T-helper 1 cell treated with Interleukin-12 subunit alpha and Interleukin-12 subunit beta and Interleukin-4 antibody, amounts not matched to agents 30 ng/mL and 1 ng/mL, for 36 hours (primary cell): ENCODE results near the gene RTN4IP1. TPM values are rescaled to one million over a fixed set of nuclear protein-coding genes. Genes with fewer than 3 reads are reported as not detected.
"Not testable (repeated sequence)": the region's sequence is repeated elsewhere in the genome, so short reads cannot be mapped to it uniquely, and the experiment has no call there.

Experiments
- intact Hi-C: fragments of 100-400 bp; cut with micrococcal nuclease; formaldehyde crosslinking; loops from one replicate; pipeline ENCODE4 v1.15.1; 2024
- total RNA-seq: library from RNA; stranded (reverse); gene quantifications from 2 replicates; pipeline ENCODE4 v1.2.3, GENCODE V29; 2022

The RTN4IP1 gene
- total RNA-seq, 1 donor from 2014 or later, result 6.1 TPM

DNA sequence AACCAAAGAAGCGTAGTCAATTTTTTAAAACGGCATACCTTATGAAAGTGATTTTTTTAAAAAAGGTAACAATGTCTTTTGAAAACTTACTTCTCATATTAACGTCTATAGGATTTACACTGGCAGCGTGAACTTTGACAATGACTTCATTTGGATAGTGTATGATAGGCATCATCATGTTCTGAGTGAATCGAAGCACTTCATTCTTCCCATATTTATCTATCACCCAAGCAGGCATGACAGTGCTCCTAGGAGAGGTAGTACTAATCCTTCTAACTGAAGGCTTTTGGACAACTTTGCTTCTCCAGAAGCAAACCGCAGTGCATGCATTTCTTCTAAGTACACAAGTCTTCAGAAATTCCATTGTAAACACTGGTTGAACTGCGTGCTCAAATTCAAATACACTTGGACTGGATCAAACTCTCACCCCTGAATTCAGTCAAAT lies 618 bp downstream of the RTN4IP1 start:
- intact Hi-C loops, result loop anchor here (1.0 to 5.0 kb wide), 14 partner anchors 20 to 1769 kb away; partner anchors contain the start of genes ATG5, BEND3, HACE1 and MTRES1

DNA sequence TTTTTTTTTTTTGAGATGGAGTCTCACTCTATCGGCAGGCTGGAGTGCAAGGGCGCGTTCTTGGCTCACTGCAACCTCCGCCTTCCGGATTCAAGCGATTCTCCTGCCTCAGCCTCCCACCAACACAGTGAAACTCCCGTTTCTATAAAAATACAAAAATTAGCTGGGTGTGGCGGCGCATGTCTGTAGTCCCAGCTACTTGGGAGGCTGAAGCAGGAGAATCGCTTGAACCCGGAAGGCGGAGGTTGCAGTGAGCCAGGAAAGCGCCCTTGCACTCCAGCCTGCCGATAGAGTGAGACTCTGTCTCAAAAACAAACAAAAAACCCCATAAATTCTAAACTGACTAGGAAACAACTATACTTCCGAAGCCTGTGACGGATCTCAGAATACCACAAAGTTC lies 1.5 kb downstream of the RTN4IP1 start:
- intact Hi-C loops, result loop anchor here (2.0 to 5.0 kb wide), 6 partner anchors 19 to 1225 kb away; partner anchors contain the start of genes BEND3 and PREP

DNA sequence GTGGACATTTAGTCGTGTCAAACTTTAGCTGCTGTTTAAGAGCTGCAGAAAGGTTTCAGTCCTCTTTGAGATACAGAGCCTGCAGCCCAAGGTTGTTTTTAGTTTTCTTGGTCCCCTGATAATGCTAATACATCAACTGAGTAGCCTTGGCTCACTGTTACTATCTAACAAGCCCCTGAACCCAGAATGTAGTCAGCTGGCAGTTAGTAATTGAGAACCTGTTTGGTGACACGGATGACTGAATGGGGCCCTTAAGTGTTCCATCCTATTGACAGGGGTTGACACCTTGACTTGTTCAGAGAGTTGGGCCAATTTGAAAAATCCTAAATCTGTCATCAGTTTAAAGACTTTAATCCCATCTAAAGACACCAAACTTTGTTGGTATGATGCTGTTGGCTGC lies 2.8 kb downstream of the RTN4IP1 start:
- intact Hi-C loops, result loop anchor here (5.0 kb wide), 1 partner anchor 491 kb away; the partner anchor contains the start of gene BEND3

DNA sequence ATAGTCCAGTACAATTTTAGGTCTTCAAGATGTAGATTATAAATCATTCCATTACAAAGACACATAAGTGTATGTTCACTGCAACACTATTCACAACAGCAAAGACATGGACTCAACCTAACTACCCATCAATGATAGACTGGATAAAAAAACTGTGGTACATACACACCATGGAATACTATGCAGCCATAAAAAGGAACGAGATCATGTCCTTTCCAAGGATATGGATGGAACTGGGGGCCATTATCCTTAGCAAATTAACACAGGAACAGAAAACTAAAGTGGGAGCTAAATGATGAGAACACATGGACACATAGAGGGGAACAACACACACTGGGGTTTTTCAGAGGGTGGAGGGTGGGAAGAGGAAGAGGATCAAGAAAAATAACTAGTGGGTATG lies 6.3 kb downstream of the RTN4IP1 start:
- intact Hi-C loops, result no loop called here

DNA sequence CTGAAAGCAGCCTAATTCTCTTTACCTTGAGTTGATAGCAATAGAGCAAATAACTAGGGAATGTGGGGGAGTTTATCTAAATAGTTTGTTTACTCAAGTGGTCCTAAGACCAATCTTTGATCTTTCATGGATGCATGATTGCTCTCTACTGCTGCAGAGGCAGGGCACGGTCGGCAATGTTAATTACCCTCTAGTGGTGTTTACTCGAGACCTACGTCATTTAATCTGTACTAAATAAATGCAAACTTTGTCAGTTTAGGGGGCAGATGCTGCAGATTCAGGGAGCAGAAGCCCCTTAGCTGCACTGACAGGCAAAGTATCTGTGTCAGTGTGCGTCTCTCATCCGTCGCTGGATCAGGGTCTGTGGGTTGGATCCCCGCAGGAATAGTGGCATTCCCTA lies 6.9 kb downstream of the RTN4IP1 start:
- intact Hi-C loops, result no loop called here

DNA sequence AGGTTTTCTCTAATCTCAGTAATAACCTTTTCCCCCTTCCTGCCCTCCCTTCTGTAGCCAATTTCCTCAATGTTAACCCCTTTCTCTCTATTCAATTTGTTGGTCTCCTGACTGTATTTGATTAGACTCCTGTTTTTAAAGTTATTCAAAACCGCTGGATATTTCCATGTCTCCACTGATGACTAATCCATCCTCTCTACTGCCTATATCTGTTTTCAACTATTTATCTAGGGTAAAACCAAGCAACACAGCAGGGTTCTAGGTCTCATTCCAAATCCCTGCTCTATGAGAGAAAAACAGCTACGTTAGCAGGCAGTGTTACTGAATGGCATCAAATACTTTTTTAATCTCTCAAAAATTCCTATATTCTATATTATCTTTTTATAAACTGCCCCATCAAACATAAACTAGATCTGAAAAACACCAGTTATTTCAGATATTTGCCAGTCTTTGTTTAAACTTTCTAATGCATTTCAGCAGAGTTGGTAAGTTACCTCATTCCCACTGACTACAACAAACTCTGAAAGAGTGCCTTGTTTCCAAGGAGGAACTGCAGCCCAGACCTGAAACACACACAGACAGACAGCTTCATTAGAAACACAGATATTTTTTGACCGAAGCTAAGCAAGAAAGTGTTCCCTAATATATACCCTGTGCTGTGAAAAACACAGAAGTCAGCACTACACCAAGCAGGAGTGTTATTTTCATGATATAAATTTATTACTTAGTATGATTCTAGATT lies 8.2 kb downstream of the RTN4IP1 start:
- intact Hi-C loops, result no loop called here

DNA sequence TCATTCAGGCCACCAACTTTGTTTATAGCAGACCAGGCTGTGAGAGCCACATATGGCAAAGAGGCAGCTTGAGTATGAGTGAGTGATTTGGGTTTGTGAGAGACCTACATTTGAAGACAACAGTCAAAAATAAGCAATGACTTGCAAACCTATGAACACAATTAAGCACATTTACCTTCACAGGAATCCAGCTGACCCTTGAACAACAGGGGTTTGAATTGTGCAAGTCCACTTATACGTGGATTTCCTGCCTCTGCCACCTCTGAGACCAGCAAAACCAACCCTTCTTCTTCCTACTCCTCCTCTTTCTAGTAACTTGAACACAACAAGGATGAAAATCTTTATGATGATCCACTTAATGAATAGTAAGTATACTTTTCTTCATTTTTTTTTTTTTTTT lies 10.1 kb downstream of the RTN4IP1 start:
- intact Hi-C loops, result no loop called here

DNA sequence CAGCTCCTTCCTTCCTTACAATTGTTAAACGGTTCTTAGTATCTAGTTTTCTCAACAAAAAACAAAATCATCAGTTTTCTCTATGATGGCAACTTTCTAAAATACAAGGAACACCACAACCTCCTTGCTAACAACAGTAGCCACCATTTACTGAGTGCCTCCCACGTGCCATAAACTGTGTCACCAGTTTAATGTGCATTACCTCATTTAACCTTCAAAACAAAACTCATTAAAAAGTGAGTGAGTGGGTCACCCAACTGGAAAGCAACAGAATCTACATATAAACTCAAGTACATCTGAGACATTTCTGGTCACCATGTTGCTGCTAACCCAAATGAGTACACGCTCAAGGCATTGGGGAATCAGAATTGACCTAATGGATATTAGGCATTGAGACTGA lies 11.0 kb downstream of the RTN4IP1 start:
- intact Hi-C loops, result no loop called here

DNA sequence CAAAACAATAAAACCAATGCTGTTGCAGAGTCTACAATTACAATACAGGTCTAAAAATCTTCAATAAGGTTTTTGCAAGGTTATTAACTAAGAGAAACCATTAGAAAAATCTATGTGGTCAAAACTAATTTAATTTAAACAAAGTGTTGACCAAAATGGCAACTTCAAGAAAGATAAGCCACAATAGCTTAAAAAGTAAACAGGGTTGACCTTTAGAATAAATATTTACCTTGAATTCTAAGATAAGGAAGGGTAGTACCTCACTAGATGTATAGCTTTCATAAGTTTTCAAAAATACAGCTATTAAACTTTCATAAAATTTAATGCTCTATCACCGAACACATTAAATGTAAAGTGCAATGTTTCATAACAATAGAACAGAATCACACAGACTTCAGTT lies 11.4 kb downstream of the RTN4IP1 start:
- intact Hi-C loops, result no loop called here

DNA sequence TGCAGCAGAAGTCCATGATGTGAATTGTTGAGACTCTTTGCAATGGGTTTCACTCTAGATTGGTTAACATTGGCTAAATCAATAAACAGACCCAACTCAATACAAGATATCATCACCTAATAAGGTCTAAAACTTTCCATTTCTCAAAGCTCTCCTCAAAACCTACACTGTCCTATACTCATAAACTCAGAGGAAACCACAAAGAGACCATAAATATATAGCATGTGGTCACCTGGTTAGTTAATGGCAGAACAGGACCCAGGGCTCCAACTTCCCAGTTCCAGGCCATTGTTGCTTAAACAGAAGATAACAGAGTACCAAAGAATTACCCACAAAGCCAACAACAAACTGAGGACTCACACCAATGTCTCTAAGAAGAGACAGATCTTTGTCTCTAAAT lies 12.0 kb downstream of the RTN4IP1 start:
- intact Hi-C loops, result no loop called here

DNA sequence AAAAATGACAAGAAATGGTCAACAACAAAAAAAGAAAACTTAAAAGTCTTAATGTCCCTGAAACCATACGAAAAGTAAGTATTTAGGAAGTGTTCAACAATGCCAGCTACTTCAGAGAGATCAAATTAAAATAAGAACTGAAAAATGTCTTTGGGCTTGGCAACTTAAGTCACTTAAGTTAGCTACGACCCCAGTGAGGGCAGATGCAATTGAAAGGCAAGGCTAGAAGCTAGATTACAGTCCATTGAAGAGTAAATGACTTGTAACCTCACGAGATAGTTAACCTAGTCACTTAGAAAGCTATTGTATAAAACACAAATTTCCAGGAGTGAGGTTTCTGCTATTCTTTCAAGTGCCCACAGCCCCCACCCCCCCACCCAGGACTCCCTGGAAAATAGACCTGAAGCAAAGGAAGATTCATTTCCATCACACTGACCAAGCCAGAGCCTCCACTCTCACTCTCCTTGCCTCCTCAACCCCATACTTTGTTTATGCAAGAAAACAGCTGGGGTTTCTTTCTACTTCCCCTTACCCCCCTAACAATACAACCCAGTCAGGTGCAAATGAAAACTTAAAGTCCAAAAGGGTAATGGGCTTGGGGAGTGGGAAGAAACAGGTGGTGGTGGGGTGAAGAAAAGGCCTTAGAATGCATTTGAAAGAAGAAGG lies 14.6 kb downstream of the RTN4IP1 start:
- intact Hi-C loops, result no loop called here

DNA sequence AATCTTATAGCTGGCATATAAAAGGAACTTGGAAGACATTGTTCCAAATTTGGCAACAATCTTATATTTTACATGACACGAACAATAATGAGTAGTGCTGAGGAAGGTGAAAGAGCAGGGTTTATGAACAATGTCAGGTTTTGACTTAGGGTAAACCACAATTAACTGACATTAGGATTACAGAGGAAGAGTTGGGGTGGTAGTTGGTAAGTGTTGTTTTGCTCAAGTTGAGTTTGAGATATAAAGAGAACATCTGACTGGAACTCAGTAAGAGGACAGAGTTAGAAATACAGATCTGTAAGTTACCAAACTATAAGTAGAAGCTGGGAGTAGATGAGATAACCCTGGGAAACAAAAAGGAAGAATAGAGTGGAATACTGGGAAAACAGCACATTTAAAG lies 15.1 kb downstream of the RTN4IP1 start:
- intact Hi-C loops, result no loop called here

DNA sequence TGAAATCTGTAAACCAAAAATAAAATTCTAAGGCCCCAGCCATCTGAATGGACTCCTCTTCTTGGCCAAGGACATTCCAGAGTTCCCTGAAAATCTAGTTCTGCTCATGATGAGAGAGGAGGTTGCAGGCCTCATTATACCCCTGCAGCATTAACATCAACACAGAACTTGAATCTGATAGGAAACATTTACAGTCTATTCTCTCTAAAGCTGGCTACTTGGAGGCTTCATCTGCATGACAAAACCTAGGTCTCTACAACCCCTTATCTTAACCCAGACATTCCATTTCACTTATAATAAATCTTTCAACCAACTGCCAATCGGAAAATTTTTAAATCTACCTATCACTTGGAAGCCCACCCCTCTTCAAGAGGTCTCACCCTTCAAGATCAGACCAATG lies 15.7 kb downstream of the RTN4IP1 start:
- intact Hi-C loops, result no loop called here

DNA sequence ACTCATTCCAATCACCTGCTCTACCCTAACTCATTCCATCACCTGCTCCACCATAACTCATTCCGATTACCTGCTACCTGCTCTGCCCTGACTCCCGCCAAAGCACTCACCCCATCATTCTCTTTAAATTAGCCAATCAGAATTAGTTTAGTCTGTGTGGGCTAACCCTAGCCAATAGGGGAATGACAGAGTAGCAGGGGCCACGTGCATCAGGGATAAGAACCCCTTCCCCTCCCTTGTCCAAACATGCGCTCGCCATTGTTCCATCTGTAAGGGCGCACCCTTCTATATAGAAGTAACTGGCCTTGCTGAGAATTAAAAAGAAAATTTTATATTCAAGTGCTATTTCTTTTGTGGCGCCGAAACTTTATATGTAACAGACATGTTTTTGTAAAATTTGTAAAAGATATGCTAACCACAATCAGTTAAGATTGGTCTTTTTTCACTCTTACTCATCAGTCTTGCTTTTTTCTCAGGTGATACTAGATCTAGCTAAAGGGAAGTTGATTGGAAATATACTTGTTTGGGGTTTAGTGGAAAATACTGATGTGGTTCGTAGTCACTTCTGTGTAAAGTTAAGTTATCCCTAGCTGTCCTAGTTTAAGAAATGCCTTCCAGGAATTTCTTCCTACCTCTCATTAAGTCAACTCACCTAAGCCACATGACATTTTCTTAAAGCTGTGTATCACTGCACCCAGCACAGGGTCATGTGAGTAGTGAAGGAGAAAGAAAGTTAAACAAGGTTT lies 16.5 kb downstream of the RTN4IP1 start:
- intact Hi-C loops, result no loop called here

DNA sequence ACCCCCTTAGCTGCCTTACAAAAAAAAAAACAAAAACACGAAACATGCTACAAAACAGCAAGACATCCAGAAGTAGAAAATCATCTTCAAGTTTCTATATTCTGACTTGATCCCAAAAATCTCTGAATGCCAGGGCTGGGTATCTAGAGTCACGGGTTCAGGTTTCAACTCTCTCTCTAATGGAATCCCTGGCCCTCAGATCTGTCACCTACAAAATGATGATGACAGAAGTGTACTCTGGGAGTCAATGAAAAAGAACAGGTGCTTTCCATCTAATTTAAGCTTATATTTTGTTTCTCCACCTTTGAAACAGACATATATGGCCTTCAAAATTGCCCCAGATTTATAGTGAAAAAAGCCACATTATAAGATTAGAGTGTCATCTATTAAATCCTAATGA lies 18.3 kb downstream of the RTN4IP1 start:
- intact Hi-C loops, result no loop called here

DNA sequence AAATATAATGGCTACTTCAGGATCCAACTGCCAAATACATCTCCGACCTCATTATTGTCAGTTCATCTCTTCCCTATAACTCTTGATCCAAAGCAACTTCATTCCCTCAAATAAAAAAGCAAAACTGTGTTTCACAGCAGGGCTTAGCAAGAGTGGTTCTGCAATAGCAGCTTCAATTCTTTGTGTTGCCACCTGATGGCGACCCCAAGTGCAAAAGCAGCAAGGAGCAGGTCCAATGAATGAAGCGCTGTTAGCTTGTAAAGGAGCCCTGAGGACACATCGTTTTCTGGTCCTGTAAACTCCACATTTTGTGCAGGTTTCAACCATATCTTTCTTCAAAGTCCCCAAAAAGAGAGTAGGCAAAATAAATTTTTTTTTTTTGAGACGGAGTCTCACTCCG lies 19.6 kb downstream of the RTN4IP1 start:
- intact Hi-C loops, result loop anchor here (2.0 kb wide), 1 partner anchor 19 kb away; the partner anchor contains the start of genes QRSL1 and RTN4IP1

DNA sequence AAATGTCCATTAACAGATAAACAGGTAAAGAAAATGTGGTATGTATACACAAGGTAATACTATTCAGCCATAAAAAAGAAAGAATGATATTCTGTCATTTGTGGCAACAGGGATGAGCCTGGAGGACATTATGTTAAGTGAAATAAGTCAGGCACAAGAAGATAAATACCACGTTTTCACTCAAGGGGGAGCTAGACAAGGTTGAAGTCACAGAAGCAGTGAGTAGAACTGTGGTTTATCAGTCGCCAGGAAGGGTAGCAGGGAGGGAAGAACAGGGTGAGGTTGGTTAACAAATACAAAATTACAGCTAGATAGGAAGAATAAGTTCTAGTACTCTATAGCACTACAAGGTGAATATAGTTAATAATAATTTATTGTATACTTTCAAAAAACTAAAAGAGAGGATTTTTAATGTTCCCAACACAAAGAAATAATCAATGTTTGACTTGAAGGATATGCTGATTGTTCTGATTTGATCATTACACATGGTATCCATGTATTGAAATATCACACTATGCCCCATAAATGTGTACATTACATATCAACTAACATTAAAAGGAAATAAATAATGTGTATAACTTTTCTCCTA lies 21.1 kb downstream of the RTN4IP1 start:
- intact Hi-C loops, result loop anchor here (1.0 to 2.0 kb wide), 4 partner anchors 21 to 389 kb away; partner anchors contain the start of genes QRSL1 and RTN4IP1

DNA sequence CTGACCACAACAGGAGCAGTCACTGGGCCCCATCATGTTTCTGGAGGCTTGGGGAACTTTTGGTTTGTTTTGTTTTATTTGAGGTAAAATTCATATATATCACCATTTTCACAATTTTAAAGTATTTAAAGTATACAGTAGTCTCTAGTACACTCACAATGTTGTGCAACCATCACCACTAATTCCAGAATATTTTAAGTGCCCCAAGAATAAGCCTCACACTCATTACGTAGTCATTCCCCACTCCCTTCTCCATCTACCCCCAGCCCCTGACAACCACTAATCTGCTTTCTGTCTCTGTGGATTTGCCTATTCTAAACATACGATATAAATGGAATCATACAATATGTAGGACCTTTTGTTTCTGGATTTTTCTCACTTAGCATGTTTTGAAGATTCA lies 29.0 kb downstream of the RTN4IP1 start:
- intact Hi-C loops, result no loop called here

DNA sequence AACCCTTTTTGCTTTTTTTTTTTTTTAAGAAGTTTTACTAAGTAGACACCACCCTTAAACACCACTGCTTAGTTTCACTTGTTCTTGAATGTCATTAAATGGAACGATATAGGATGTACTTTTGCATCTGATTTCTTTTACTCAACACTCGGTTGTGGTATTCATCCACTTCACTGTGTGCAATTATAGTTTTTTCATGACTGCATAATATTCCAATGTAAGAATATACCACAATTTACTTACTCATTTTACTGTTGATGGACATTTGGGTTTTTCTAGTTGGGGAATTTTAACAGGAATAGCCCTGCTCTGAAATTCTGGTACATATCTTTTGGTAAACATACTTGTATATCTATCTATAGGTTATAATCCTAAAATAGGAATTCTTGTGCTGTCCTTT lies 29.9 kb downstream of the RTN4IP1 start:
- intact Hi-C loops, result no loop called here

DNA sequence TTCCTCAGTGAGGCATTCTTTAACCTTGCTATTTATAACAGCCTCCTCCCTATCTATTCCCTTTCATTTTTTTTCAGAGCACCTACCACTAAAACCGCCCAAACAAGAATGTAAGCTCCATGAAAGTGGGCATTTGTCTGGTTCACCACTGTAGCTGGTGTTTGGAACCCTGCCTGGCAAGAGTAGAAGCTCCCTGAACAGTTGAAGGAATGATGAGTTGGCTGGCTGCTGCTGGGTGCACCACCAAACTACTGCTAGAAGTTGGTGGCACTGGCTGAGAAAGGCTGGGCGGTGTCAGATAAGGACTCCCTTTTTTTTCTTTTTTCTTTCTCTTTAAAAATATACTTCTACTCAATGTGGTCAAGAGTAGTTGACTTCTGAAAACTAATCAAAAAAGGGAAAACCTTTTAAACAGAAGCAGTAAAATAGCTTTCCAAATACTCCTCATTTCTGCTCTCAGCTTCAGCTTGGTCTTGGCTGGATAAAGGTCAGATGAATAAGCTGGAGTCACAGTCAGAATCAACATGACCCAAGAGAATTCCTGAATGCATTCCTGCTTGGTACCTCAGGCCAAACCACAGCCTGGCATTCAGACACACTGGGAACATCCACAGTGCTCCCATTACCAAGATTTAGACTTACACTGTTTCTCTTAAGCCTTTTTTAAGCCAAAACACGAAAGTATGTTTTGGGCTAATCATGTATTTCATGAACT lies 38.0 kb downstream of the RTN4IP1 start:
- intact Hi-C loops, result no loop called here

DNA sequence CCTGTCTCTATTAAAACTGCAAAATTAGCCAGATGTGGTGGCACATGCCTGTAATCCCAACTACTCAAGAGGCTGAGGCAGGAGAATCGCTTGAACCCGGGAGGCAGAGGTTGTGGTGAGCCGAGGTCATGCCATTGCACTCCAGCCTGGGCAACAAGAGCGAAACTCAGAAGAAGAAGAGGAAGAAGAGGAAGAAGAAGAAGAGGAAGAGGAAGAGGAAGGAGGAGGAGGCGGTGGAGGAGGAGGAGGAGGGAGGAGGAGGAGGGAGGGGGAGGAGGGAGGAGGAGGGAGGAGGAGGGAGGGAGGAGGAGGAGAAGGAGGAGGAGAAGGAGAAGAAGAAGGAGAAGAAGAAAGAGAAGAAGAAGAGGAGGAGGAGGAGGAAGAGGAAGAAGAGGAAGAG lies 40.4 kb downstream of the RTN4IP1 start:
- intact Hi-C loops, result not testable (repeated sequence)
